K562 (cell line): ENCODE results near the gene TFCP2L1. TPM values are rescaled to one million over a fixed set of nuclear protein-coding genes. Genes with fewer than 3 reads are reported as not detected.

Experiments
- BCL6 ChIP-seq: fragments of 250-450 bp; sonication (Bioruptor Pico); IDR thresholded peaks from 2 replicates; pipeline ENCODE4 v1.4.0; 2020
- CREM ChIP-seq: IDR thresholded peaks from 2 replicates; pipeline ENCODE4 v1.6.1; 2014; ENCODE audit warnings: antibody characterized with exemption, low read depth
- FOXJ3 ChIP-seq: sonication (generic); formaldehyde crosslinking; IDR thresholded peaks from 2 replicates; pipeline ENCODE4 v1.4.0; 2020; ENCODE audit warnings: mild to moderate bottlenecking, missing genetic modification reagents
- FOXP1 ChIP-seq: sonication (generic); formaldehyde crosslinking; IDR thresholded peaks from 2 replicates; pipeline ENCODE4 v1.8.0; 2022; ENCODE audit warnings: mild to moderate bottlenecking, missing genetic modification reagents
- HCFC1 ChIP-seq: IDR thresholded peaks from 2 replicates; pipeline ENCODE4 v1.6.1; 2012; ENCODE audit warnings: low read depth, low read length, improper control_type of control experiment
- HLTF ChIP-seq: fragments of 450-650 bp; IDR thresholded peaks from 2 replicates; pipeline ENCODE4 v1.6.1; 2016
- MAX ChIP-seq: sonication (generic); formaldehyde crosslinking; IDR thresholded peaks from 2 replicates; pipeline ENCODE4 v1.9.0; 2022; ENCODE audit warnings: mild to moderate bottlenecking, missing genetic modification reagents
- NBN ChIP-seq: fragments of 450-650 bp; IDR thresholded peaks from 2 replicates; pipeline ENCODE4 v1.6.1; 2016; ENCODE audit warnings: low read depth, mild to moderate bottlenecking
- NR1H2 ChIP-seq: sonication (generic); formaldehyde crosslinking; IDR thresholded peaks from 2 replicates; pipeline ENCODE4 v1.4.0; 2020; ENCODE audit warnings: mild to moderate bottlenecking, missing genetic modification reagents
- POLR2AphosphoS2 ChIP-seq: IDR thresholded peaks from 2 replicates; pipeline ENCODE4 v1.6.1; 2012; ENCODE audit warnings: low read length, improper control_type of control experiment
- RAD21 ChIP-seq, 2 experiments: fragments of 250-450 bp in 1 of 2; fragments of 450-650 bp in 1 of 2; sonication (Bioruptor Pico) in 1 of 2; formaldehyde crosslinking in 1 of 2; IDR thresholded peaks in 1 of 2; conservative IDR thresholded peaks in 1 of 2; 2 replicates each; pipeline versions ENCODE4 v1.4.0 to v1.8.0; 2020 to 2022; ENCODE audit warnings: mild to moderate bottlenecking in 2 of 2, moderate library complexity in 1 of 2
- RBM34 ChIP-seq: fragments of 200-400 bp; formaldehyde crosslinking; IDR thresholded peaks from 2 replicates; pipeline ENCODE4 v1.6.1; 2018; ENCODE audit warnings: low read length, borderline replicate concordance; ENCODE audit not compliant: insufficient read depth
- SFPQ ChIP-seq: fragments of 200-400 bp; formaldehyde crosslinking; IDR thresholded peaks from 2 replicates; pipeline ENCODE4 v1.6.1; 2017; ENCODE audit warnings: mild to moderate bottlenecking, low read depth, low read length, moderate library complexity
- TFAM ChIP-seq: fragments of 250-450 bp; sonication (Bioruptor Pico); conservative IDR thresholded peaks from 2 replicates; pipeline ENCODE4 v1.5.0; 2021; ENCODE audit warnings: mild to moderate bottlenecking, moderate library complexity
- XRCC4 ChIP-seq: IDR thresholded peaks from one replicate; pipeline ENCODE4 v1.6.1; 2011; ENCODE audit not compliant: insufficient read depth, insufficient read length; ENCODE audit errors: extremely low read depth
- ZNF12 ChIP-seq: sonication (generic); formaldehyde crosslinking; IDR thresholded peaks from 2 replicates; pipeline ENCODE4 v1.4.0; 2020; ENCODE audit warnings: mild to moderate bottlenecking, missing genetic modification reagents
- ZNF197 ChIP-seq: fragments of 200-800 bp; sonication (Bioruptor generic); IDR thresholded peaks from 2 replicates; pipeline ENCODE4 v1.6.1; 2016; ENCODE audit warnings: low read depth, missing genetic modification characterization, missing compliant biosample characterization
- polyA plus RNA-seq, 8 experiments: library from polyadenylated mRNA; depleted of rRNA in 4 of 8; stranded (reverse) in 5 of 8; unstranded in 3 of 8; fragments of >200 nt; fragmentation: Nextera tagmentation in 2 of 8; fragmentation: Illumina TruSeq in 1 of 8; extraction: Ambion mirVana in 2 of 8; extraction: Trizol in 1 of 8; gene quantifications; 2 replicates each; pipeline versions ENCODE4 v1.2.1 to v1.2.3, GENCODE V29; 2011 to 2014; ENCODE audit warnings: inconsistent platforms in 1 of 8, missing spikeins in 1 of 8
- total RNA-seq, 7 experiments: library from RNA; depleted of rRNA in 6 of 7; stranded (reverse); fragments of >200 nt in 6 of 7; fragmentation: Illumina TruSeq in 2 of 7; extraction: Trizol in 2 of 7; gene quantifications; 2 replicates each; pipeline versions ENCODE4 v1.2.1 to v1.2.3, GENCODE V29; 2011 to 2021; ENCODE audit warnings: low replicate concordance in 1 of 7
- TF ChIP-seq, protein P1 (sequence below): fragments of 450-650 bp; formaldehyde crosslinking; conservative IDR thresholded peaks from 2 replicates; pipeline ENCODE4 v1.4.0; 2022; ENCODE audit warnings: mild to moderate bottlenecking, missing genetic modification characterization
- TF ChIP-seq, protein P2 (sequence below): fragments of 450-650 bp; conservative IDR thresholded peaks from 2 replicates; pipeline ENCODE4 v1.6.1; 2016; ENCODE audit warnings: missing genetic modification characterization, low read depth, mild to moderate bottlenecking, control low read depth, missing compliant biosample characterization
- TF ChIP-seq, protein P3 (sequence below): fragments of 450-650 bp; IDR thresholded peaks from 2 replicates; pipeline ENCODE4 v1.6.1; 2016; ENCODE audit warnings: mild to moderate bottlenecking
- TF ChIP-seq, protein P4 (sequence below): fragments of 450-650 bp; IDR thresholded peaks from 2 replicates; pipeline ENCODE4 v1.6.1; 2016; ENCODE audit warnings: antibody characterized with exemption

TFCP2L1 gene
- total and polyA plus RNA-seq, 9 of the 15 experiments (the other 6 are each of a cell fraction or from before 2014, with no cell fraction given) = 0.08 to 1.00 (median 0.42) TPM

- TF ChIP-seq BCL6 (CRISPR knock-in tag) = no peak
- TF ChIP-seq, protein P1, sequence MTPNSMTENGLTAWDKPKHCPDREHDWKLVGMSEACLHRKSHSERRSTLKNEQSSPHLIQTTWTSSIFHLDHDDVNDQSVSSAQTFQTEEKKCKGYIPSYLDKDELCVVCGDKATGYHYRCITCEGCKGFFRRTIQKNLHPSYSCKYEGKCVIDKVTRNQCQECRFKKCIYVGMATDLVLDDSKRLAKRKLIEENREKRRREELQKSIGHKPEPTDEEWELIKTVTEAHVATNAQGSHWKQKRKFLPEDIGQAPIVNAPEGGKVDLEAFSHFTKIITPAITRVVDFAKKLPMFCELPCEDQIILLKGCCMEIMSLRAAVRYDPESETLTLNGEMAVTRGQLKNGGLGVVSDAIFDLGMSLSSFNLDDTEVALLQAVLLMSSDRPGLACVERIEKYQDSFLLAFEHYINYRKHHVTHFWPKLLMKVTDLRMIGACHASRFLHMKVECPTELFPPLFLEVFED (CRISPR knock-in tag) = no peak
- no peak for TF ChIP-seq RBM34
- peak; percentile 78 for TF ChIP-seq ZNF197
- TF ChIP-seq XRCC4 = no peak
- TF ChIP-seq, protein P2, sequence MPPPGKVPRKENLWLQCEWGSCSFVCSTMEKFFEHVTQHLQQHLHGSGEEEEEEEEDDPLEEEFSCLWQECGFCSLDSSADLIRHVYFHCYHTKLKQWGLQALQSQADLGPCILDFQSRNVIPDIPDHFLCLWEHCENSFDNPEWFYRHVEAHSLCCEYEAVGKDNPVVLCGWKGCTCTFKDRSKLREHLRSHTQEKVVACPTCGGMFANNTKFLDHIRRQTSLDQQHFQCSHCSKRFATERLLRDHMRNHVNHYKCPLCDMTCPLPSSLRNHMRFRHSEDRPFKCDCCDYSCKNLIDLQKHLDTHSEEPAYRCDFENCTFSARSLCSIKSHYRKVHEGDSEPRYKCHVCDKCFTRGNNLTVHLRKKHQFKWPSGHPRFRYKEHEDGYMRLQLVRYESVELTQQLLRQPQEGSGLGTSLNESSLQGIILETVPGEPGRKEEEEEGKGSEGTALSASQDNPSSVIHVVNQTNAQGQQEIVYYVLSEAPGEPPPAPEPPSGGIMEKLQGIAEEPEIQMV (tag) = no peak
- TF ChIP-seq, protein P3, sequence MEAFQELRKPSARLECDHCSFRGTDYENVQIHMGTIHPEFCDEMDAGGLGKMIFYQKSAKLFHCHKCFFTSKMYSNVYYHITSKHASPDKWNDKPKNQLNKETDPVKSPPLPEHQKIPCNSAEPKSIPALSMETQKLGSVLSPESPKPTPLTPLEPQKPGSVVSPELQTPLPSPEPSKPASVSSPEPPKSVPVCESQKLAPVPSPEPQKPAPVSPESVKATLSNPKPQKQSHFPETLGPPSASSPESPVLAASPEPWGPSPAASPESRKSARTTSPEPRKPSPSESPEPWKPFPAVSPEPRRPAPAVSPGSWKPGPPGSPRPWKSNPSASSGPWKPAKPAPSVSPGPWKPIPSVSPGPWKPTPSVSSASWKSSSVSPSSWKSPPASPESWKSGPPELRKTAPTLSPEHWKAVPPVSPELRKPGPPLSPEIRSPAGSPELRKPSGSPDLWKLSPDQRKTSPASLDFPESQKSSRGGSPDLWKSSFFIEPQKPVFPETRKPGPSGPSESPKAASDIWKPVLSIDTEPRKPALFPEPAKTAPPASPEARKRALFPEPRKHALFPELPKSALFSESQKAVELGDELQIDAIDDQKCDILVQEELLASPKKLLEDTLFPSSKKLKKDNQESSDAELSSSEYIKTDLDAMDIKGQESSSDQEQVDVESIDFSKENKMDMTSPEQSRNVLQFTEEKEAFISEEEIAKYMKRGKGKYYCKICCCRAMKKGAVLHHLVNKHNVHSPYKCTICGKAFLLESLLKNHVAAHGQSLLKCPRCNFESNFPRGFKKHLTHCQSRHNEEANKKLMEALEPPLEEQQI = no peak
- TF ChIP-seq NR1H2 = no peak
- no peak for TF ChIP-seq FOXP1
- TF ChIP-seq, protein P4, sequence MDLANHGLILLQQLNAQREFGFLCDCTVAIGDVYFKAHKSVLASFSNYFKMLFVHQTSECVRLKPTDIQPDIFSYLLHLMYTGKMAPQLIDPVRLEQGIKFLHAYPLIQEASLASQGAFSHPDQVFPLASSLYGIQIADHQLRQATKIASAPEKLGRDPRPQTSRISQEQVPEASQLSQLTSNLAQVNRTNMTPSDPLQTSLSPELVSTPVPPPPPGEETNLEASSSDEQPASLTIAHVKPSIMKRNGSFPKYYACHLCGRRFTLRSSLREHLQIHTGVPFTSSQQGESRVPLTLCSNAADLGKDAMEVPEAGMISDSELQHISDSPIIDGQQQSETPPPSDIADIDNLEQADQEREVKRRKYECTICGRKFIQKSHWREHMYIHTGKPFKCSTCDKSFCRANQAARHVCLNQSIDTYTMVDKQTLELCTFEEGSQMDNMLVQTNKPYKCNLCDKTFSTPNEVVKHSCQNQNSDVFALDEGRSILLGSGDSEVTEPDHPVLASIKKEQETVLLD = no peak
- TF ChIP-seq FOXJ3 = no peak
- no peak for TF ChIP-seq ZNF12 (CRISPR knock-in tag)
- no peak for TF ChIP-seq CREM
- TF ChIP-seq TFAM (CRISPR knock-in tag) = no peak
- TF ChIP-seq HCFC1 = no peak
- no peak for TF ChIP-seq HLTF
- TF ChIP-seq RAD21 (CRISPR knock-in tag; conservative IDR thresholded peaks at IDR 0.05 in 1 of 2, IDR thresholded peaks at IDR 0.05 in 1 of 2) = no peak
- no peak for TF ChIP-seq SFPQ
- no peak for TF ChIP-seq POLR2AphosphoS2
- TF ChIP-seq MAX (CRISPR knock-in tag) = no peak
- no peak for TF ChIP-seq NBN
These were observed 39.1 kb downstream of the TFCP2L1 start (continued) for GRCh38 chr2:121245913-121246312.
